ENCODE measurements around the gene ZNF497.
A peak's percentile ranks its signal among the peaks of the same experiment; 100 is the strongest.

ZNF497 gene

GRCh38 chr19:58408152-58409009 lies 45.8 kb upstream of the ZNF497 start, which contains the start of gene ZNF584 (continued):
- 0 out of 2 replicates have a peak, but pooled peaks have one; percentile 67 for TF ChIP-seq ZNF148 (tag by site-specific recombination; IDR thresholded peaks at IDR 0.05; ENCODE audit: borderline replicate concordance)
- TF ChIP-seq ZNF416 (tag by site-specific recombination; IDR thresholded peaks at IDR 0.05), result no peak
- TF ChIP-seq KLF16 (tag by site-specific recombination; IDR thresholded peaks at IDR 0.05), result peak; percentile 88
- TF ChIP-seq CTCF (tag by site-specific recombination; IDR thresholded peaks at IDR 0.05), result peak; percentile 76
- TF ChIP-seq YY1 (tag by site-specific recombination; IDR thresholded peaks at IDR 0.05), result 0 out of 2 replicates have a peak, but pooled peaks have one; percentile 58
- peak; percentile 12; the same call in 1 of the 2 replicates for TF ChIP-seq ZNF2 (tag by site-specific recombination; IDR thresholded peaks at IDR 0.05)
- TF ChIP-seq ZNF670 (tag by site-specific recombination; IDR thresholded peaks at IDR 0.05; ENCODE audit: low read depth), result no peak
- TF ChIP-seq ZFHX2 (tag by site-specific recombination; conservative IDR thresholded peaks at IDR 0.05), result peak; percentile 96
- TF ChIP-seq KLF17 (tag by site-specific recombination; IDR thresholded peaks at IDR 0.05), result peak; percentile 50; the same call in 1 of the 2 replicates
- TF ChIP-seq KLF1 (tag by site-specific recombination; IDR thresholded peaks at IDR 0.05), result peak; percentile 90
- 0 out of 2 replicates have a peak, but pooled peaks have one; percentile 36 for TF ChIP-seq ZNF280D (tag by site-specific recombination; IDR thresholded peaks at IDR 0.05)
- TF ChIP-seq ZBTB11 (tag by site-specific recombination; conservative IDR thresholded peaks at IDR 0.05; ENCODE audit: low read depth), result peak; percentile 53
- no peak for TF ChIP-seq ZNF707 (tag by site-specific recombination; IDR thresholded peaks at IDR 0.05)
- peak; percentile 94 for TF ChIP-seq HOXC10 (CRISPR knock-in tag; IDR thresholded peaks at IDR 0.05)
- no peak for TF ChIP-seq FEZF1 (tag by site-specific recombination; IDR thresholded peaks at IDR 0.05)
- TF ChIP-seq EGR2 (tag by site-specific recombination; IDR thresholded peaks at IDR 0.05; ENCODE audit: low read depth), result peak; percentile 95
- peak; percentile 62 for TF ChIP-seq SP7 (tag by site-specific recombination; IDR thresholded peaks at IDR 0.05)
- TF ChIP-seq GLI4 (tag by site-specific recombination; IDR thresholded peaks at IDR 0.05), result 0 out of 2 replicates have a peak, but pooled peaks have one; percentile 66
- TF ChIP-seq ZBTB10 (tag by site-specific recombination; IDR thresholded peaks at IDR 0.05), result peak; percentile 31; the same call in 1 of the 2 replicates
- TF ChIP-seq ZNF449 (tag by site-specific recombination; IDR thresholded peaks at IDR 0.05), result no peak
- TF ChIP-seq WT1 (tag by site-specific recombination; IDR thresholded peaks at IDR 0.05), result peak; percentile 56; the same call in 1 of the 2 replicates
